ENCODE results near the gene BTNL9.

- TF ChIP-seq POLR2A (IDR thresholded peaks at IDR 0.05), result no peak
- TF ChIP-seq CTCF (IDR thresholded peaks at IDR 0.05), result no peak
Observed at GRCh38 chr5:181058321-181058720, 18.3 kb downstream of the BTNL9 start.
